Measurements from ENCODE around the gene MTSS2.

DNA sequence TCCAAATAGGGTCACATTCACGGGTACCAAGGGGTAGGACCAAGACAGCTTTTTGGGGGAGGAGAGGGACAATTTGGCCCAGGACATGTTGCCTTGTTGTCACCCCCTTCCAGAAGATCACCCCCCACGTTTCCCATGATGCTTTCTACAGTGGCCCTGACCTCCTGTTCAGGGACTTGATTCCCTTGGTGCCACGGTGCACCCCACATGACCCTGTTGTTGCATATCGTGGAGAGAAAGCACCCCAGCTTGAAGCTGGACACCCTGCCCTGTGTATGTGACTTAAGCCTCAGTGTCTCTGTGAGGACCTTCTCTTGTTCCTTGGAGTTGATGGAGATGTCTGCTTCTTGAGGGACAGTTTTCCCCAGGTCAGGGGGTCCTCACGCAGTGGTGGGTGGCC is 26.9 kb downstream of the MTSS2 start:
- no peak for TF ChIP-seq ZNF8 (CRISPR knock-in tag; IDR thresholded peaks at IDR 0.05)
- TF ChIP-seq, protein P1, sequence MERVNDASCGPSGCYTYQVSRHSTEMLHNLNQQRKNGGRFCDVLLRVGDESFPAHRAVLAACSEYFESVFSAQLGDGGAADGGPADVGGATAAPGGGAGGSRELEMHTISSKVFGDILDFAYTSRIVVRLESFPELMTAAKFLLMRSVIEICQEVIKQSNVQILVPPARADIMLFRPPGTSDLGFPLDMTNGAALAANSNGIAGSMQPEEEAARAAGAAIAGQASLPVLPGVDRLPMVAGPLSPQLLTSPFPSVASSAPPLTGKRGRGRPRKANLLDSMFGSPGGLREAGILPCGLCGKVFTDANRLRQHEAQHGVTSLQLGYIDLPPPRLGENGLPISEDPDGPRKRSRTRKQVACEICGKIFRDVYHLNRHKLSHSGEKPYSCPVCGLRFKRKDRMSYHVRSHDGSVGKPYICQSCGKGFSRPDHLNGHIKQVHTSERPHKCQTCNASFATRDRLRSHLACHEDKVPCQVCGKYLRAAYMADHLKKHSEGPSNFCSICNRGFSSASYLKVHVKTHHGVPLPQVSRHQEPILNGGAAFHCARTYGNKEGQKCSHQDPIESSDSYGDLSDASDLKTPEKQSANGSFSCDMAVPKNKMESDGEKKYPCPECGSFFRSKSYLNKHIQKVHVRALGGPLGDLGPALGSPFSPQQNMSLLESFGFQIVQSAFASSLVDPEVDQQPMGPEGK (CRISPR knock-in tag; IDR thresholded peaks at IDR 0.05; ENCODE audit: borderline replicate concordance), result no peak
- TF ChIP-seq OSR1 (CRISPR knock-in tag; IDR thresholded peaks at IDR 0.05), result no peak
- TF ChIP-seq SNAI2 (CRISPR knock-in tag; IDR thresholded peaks at IDR 0.05), result no peak
- TF ChIP-seq GLIS3 (CRISPR knock-in tag; IDR thresholded peaks at IDR 0.05), result no peak
- TF ChIP-seq, protein P2, sequence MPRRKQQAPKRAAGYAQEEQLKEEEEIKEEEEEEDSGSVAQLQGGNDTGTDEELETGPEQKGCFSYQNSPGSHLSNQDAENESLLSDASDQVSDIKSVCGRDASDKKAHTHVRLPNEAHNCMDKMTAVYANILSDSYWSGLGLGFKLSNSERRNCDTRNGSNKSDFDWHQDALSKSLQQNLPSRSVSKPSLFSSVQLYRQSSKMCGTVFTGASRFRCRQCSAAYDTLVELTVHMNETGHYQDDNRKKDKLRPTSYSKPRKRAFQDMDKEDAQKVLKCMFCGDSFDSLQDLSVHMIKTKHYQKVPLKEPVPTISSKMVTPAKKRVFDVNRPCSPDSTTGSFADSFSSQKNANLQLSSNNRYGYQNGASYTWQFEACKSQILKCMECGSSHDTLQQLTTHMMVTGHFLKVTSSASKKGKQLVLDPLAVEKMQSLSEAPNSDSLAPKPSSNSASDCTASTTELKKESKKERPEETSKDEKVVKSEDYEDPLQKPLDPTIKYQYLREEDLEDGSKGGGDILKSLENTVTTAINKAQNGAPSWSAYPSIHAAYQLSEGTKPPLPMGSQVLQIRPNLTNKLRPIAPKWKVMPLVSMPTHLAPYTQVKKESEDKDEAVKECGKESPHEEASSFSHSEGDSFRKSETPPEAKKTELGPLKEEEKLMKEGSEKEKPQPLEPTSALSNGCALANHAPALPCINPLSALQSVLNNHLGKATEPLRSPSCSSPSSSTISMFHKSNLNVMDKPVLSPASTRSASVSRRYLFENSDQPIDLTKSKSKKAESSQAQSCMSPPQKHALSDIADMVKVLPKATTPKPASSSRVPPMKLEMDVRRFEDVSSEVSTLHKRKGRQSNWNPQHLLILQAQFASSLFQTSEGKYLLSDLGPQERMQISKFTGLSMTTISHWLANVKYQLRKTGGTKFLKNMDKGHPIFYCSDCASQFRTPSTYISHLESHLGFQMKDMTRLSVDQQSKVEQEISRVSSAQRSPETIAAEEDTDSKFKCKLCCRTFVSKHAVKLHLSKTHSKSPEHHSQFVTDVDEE (CRISPR knock-in tag; IDR thresholded peaks at IDR 0.05), result no peak
- TF ChIP-seq ZFP3 (CRISPR knock-in tag; IDR thresholded peaks at IDR 0.05), result no peak
- no peak for TF ChIP-seq ARNTL (CRISPR knock-in tag; IDR thresholded peaks at IDR 0.05; ENCODE audit: borderline replicate concordance, low read depth)
- TF ChIP-seq RARB (CRISPR knock-in tag; IDR thresholded peaks at IDR 0.05), result no peak
- TF ChIP-seq, protein P3, sequence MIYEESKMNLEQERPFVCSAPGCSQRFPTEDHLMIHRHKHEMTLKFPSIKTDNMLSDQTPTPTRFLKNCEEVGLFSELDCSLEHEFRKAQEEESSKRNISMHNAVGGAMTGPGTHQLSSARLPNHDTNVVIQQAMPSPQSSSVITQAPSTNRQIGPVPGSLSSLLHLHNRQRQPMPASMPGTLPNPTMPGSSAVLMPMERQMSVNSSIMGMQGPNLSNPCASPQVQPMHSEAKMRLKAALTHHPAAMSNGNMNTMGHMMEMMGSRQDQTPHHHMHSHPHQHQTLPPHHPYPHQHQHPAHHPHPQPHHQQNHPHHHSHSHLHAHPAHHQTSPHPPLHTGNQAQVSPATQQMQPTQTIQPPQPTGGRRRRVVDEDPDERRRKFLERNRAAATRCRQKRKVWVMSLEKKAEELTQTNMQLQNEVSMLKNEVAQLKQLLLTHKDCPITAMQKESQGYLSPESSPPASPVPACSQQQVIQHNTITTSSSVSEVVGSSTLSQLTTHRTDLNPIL (CRISPR knock-in tag; IDR thresholded peaks at IDR 0.05; ENCODE audit: low read depth), result no peak
- TF ChIP-seq, protein P4, sequence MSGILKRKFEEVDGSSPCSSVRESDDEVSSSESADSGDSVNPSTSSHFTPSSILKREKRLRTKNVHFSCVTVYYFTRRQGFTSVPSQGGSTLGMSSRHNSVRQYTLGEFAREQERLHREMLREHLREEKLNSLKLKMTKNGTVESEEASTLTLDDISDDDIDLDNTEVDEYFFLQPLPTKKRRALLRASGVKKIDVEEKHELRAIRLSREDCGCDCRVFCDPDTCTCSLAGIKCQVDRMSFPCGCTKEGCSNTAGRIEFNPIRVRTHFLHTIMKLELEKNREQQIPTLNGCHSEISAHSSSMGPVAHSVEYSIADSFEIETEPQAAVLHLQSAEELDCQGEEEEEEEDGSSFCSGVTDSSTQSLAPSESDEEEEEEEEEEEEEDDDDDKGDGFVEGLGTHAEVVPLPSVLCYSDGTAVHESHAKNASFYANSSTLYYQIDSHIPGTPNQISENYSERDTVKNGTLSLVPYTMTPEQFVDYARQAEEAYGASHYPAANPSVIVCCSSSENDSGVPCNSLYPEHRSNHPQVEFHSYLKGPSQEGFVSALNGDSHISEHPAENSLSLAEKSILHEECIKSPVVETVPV (CRISPR knock-in tag; IDR thresholded peaks at IDR 0.05), result no peak
- TF ChIP-seq BACH2 (CRISPR knock-in tag; IDR thresholded peaks at IDR 0.05; ENCODE audit: borderline replicate concordance), result no peak
- no peak for TF ChIP-seq TOX (CRISPR knock-in tag; IDR thresholded peaks at IDR 0.05; ENCODE audit: borderline replicate concordance)

All from SK-N-SH treated with all-trans-retinoic acid at 6 μM for 48 hours (cell line).